GM12878 (cell line): Measurements from ENCODE around the gene IL5. TPM values are rescaled to one million over a fixed set of nuclear protein-coding genes. Genes with fewer than 3 reads are reported as not detected.

Experiments used
- BCL3 ChIP-seq: IDR thresholded peaks from 2 replicates; pipeline ENCODE4 v1.6.1; 2011; ENCODE audit warnings: borderline replicate concordance, low read depth, mild to moderate bottlenecking, moderate library complexity, low read length; ENCODE audit not compliant: insufficient read depth, poor library complexity, severe bottlenecking
- BRCA1 ChIP-seq: IDR thresholded peaks from 2 replicates; pipeline ENCODE4 v1.6.1; 2011; ENCODE audit warnings: low read depth, low read length, improper control_type of control experiment
- CEBPZ ChIP-seq: fragments of 150-350 bp; IDR thresholded peaks from 2 replicates; pipeline ENCODE4 v1.6.1; 2016; ENCODE audit warnings: low read depth, low read length
- GABPA ChIP-seq: IDR thresholded peaks from 2 replicates; pipeline ENCODE4 v1.6.1; 2014; ENCODE audit warnings: antibody characterized with exemption, low read depth, mild to moderate bottlenecking, inconsistent platforms
- GATAD2B ChIP-seq: fragments of 450-650 bp; conservative IDR thresholded peaks from 2 replicates; pipeline ENCODE4 v1.6.1; 2017; ENCODE audit warnings: low read depth, mild to moderate bottlenecking, moderate library complexity
- NBN ChIP-seq: fragments of 450-650 bp; IDR thresholded peaks from 2 replicates; pipeline ENCODE4 v1.6.1; 2016
- PKNOX1 ChIP-seq: fragments of 450-650 bp; IDR thresholded peaks from 2 replicates; pipeline ENCODE4 v1.6.1; 2016; ENCODE audit warnings: mild to moderate bottlenecking
- PML ChIP-seq: IDR thresholded peaks from 2 replicates; pipeline ENCODE4 v1.6.1; 2012; ENCODE audit warnings: low read length, inconsistent platforms
- RAD21 ChIP-seq: IDR thresholded peaks from 2 replicates; pipeline ENCODE4 v1.6.1; 2011; ENCODE audit warnings: mild to moderate bottlenecking, low read depth, low read length, moderate library complexity; ENCODE audit not compliant: insufficient read depth
- RUNX3 ChIP-seq: IDR thresholded peaks from 2 replicates; pipeline ENCODE4 v1.6.1; 2012; ENCODE audit warnings: low read length, inconsistent platforms
- YY1 ChIP-seq: IDR thresholded peaks from 2 replicates; pipeline ENCODE4 v1.6.1; 2011; ENCODE audit warnings: low read depth, mild to moderate bottlenecking, low read length
- ZNF592 ChIP-seq: fragments of 450-650 bp; IDR thresholded peaks from 2 replicates; pipeline ENCODE4 v1.6.1; 2017; ENCODE audit warnings: mild to moderate bottlenecking, moderate library complexity
- polyA plus RNA-seq, 11 experiments: library from polyadenylated mRNA; depleted of rRNA in 4 of 11; unstranded in 6 of 11; stranded (reverse) in 5 of 11; fragments of >200 nt; fragmentation: Nextera tagmentation in 4 of 11; fragmentation: Illumina TruSeq in 1 of 11; extraction: Ambion mirVana in 4 of 11; extraction: Trizol in 1 of 11; gene quantifications; 1 replicate in 1 of 11; 2 replicates in 10 of 11; pipeline versions ENCODE4 v1.2.1 to v1.2.3, GENCODE V29; 2011 to 2016; ENCODE audit warnings: inconsistent platforms in 2 of 11, missing spikeins in 2 of 11, low read depth in 1 of 11
- total RNA-seq, 4 experiments: library from RNA; depleted of rRNA in 3 of 4; stranded (reverse); fragments of >200 nt in 3 of 4; fragmentation: Illumina TruSeq in 1 of 4; extraction: Trizol in 1 of 4; gene quantifications; 2 replicates each; pipeline versions ENCODE4 v1.2.1 to v1.2.3, GENCODE V29; 2013 to 2021
- TF ChIP-seq, protein P1 (sequence below): IDR thresholded peaks from 2 replicates; pipeline ENCODE4 v1.6.1; 2012; ENCODE audit warnings: low read length, inconsistent platforms
- TF ChIP-seq, protein P2 (sequence below): IDR thresholded peaks from 2 replicates; pipeline ENCODE4 v1.6.1; 2012; ENCODE audit warnings: low read depth, low read length, improper control_type of control experiment

IL5 gene
- total and polyA plus RNA-seq, 10 of the 15 experiments (the other 5 are each of a cell fraction or from before 2014, with no cell fraction given), result not detected

- TF ChIP-seq GATAD2B (no peak), ZNF592 (no peak), NBN (peak; percentile 57; the same call in 1 of the 2 replicates), RUNX3 (no peak), GABPA (no peak), PML (no peak), BCL3 (no peak), RAD21 (peak; percentile 80), CEBPZ (no peak), YY1 (0 out of 2 replicates have a peak, but pooled peaks have one; percentile 23), BRCA1 (no peak), PKNOX1 (no peak)
- TF ChIP-seq, protein P1, sequence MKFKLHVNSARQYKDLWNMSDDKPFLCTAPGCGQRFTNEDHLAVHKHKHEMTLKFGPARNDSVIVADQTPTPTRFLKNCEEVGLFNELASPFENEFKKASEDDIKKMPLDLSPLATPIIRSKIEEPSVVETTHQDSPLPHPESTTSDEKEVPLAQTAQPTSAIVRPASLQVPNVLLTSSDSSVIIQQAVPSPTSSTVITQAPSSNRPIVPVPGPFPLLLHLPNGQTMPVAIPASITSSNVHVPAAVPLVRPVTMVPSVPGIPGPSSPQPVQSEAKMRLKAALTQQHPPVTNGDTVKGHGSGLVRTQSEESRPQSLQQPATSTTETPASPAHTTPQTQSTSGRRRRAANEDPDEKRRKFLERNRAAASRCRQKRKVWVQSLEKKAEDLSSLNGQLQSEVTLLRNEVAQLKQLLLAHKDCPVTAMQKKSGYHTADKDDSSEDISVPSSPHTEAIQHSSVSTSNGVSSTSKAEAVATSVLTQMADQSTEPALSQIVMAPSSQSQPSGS, result no peak
- TF ChIP-seq, protein P2, sequence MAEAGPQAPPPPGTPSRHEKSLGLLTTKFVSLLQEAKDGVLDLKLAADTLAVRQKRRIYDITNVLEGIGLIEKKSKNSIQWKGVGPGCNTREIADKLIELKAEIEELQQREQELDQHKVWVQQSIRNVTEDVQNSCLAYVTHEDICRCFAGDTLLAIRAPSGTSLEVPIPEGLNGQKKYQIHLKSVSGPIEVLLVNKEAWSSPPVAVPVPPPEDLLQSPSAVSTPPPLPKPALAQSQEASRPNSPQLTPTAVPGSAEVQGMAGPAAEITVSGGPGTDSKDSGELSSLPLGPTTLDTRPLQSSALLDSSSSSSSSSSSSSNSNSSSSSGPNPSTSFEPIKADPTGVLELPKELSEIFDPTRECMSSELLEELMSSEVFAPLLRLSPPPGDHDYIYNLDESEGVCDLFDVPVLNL, result no peak
Observed at GRCh38 chr5:132526290-132526973, 16.9 kb downstream of the IL5 start (continued).
